Ureter (tissue), 1 donor: ENCODE data around the gene ARHGEF28. TPM values are rescaled to one million over a fixed set of nuclear protein-coding genes. Genes with fewer than 3 reads are reported as not detected.

Source experiments
- DNase-seq: peaks from one replicate; pipeline ENCODE4 v3.0.0-alpha.2; 2020; ENCODE audit warnings: low spot score
- total RNA-seq: library from RNA; stranded (reverse); gene quantifications from one replicate; pipeline ENCODE4 v1.2.4, GENCODE V29; 2023
- donor health status: DM: yes; HTN: yes; CAD: no.

Gene ARHGEF28
- total RNA-seq, 1 donor from 2014 or later = 34.5 TPM

GRCh38 chr5:73735032-73735734, 109.2 kb downstream of the ARHGEF28 start:
- no peak for DNase-seq

GRCh38 chr5:73739650-73740049, 113.7 kb downstream of the ARHGEF28 start:
- no peak for DNase-seq

GRCh38 chr5:73740274-73740790, 114.3 kb downstream of the ARHGEF28 start:
- no peak for DNase-seq

GRCh38 chr5:73743161-73743560, 117.2 kb downstream of the ARHGEF28 start:
- DNase-seq = no peak

- no peak for DNase-seq
Observed at GRCh38 chr5:73745836-73746235, 119.8 kb downstream of the ARHGEF28 start.

GRCh38 chr5:73746608-73747007, 120.6 kb downstream of the ARHGEF28 start:
- no peak for DNase-seq

- no peak for DNase-seq
Observed at GRCh38 chr5:73747696-73748380, 121.8 kb downstream of the ARHGEF28 start.

GRCh38 chr5:73748510-73749400, 122.8 kb downstream of the ARHGEF28 start:
- peak; percentile 55 for DNase-seq

- DNase-seq = no peak
Observed at GRCh38 chr5:73749485-73750270, 123.7 kb downstream of the ARHGEF28 start.

- DNase-seq = no peak
Observed at GRCh38 chr5:73751254-73751914, 125.4 kb downstream of the ARHGEF28 start.

- DNase-seq = no peak
Observed at GRCh38 chr5:73754254-73754653, 128.3 kb downstream of the ARHGEF28 start.

- no peak for DNase-seq
Observed at GRCh38 chr5:73757416-73757815, 131.4 kb downstream of the ARHGEF28 start.

GRCh38 chr5:73759771-73760170, 133.8 kb downstream of the ARHGEF28 start:
- DNase-seq = no peak

- no peak for DNase-seq
Observed at GRCh38 chr5:73763300-73764032, 137.5 kb downstream of the ARHGEF28 start.

GRCh38 chr5:73764586-73764985, 138.6 kb downstream of the ARHGEF28 start:
- no peak for DNase-seq

GRCh38 chr5:73764996-73765395, 139.0 kb downstream of the ARHGEF28 start:
- DNase-seq = no peak

GRCh38 chr5:73766902-73767301, 140.9 kb downstream of the ARHGEF28 start:
- no peak for DNase-seq

GRCh38 chr5:73770172-73771025, 144.4 kb downstream of the ARHGEF28 start:
- DNase-seq = no peak

- DNase-seq = no peak
Observed at GRCh38 chr5:73774924-73775323, 148.9 kb downstream of the ARHGEF28 start.
